ENCODE data around the gene COL11A1.
"Not testable (repeated sequence)": the region's sequence is repeated elsewhere in the genome, so short reads cannot be mapped to it uniquely, and the experiment has no call there.

The COL11A1 gene

GRCh38 chr1:103089221-103089620, 19.1 kb downstream of the COL11A1 start:
- H3K27me3 ChIP-seq (ENCODE audit: control insufficient read depth in 2 of 2, insufficient read depth in 2 of 2, low read length in 2 of 2), result no peaks in the 10 kb centered on the region
- H3K36me3 ChIP-seq (ENCODE audit: control insufficient read depth in 2 of 2, insufficient read depth in 2 of 2, low read length in 2 of 2), result no peaks in the 10 kb centered on the region
- no peak overlapping the region for H3K27ac ChIP-seq (ENCODE audit: low read depth in 2 of 2, low read length in 2 of 2)
- H3K4me3 ChIP-seq (ENCODE audit: low read length in 2 of 2), result no peak overlapping the region
- H3K9ac ChIP-seq (ENCODE audit: low read depth in 1 of 2, low read length in 2 of 2), result no peak overlapping the region
- H3K9me3 ChIP-seq (ENCODE audit: control insufficient read depth in 2 of 2, low read length in 2 of 2), result no peaks in the 10 kb centered on the region
- H3K4me1 ChIP-seq (ENCODE audit: control insufficient read depth in 2 of 2, insufficient read depth in 2 of 2, low read length in 2 of 2), result no peaks in the 10 kb centered on the region

GRCh38 chr1:103087256-103087655, 21.1 kb downstream of the COL11A1 start:
- no peak overlapping the region for H3K27ac ChIP-seq (ENCODE audit: low read depth in 2 of 2, low read length in 2 of 2)
- no peak overlapping the region for H3K4me3 ChIP-seq (ENCODE audit: low read length in 2 of 2)
- no peaks in the 10 kb centered on the region for H3K9me3 ChIP-seq (ENCODE audit: control insufficient read depth in 2 of 2, low read length in 2 of 2)
- H3K4me1 ChIP-seq (ENCODE audit: control insufficient read depth in 2 of 2, insufficient read depth in 2 of 2, low read length in 2 of 2), result no peaks in the 10 kb centered on the region
- H3K27me3 ChIP-seq (ENCODE audit: control insufficient read depth in 2 of 2, insufficient read depth in 2 of 2, low read length in 2 of 2), result no peaks in the 10 kb centered on the region
- no peak overlapping the region for H3K9ac ChIP-seq (ENCODE audit: low read depth in 1 of 2, low read length in 2 of 2)
- H3K36me3 ChIP-seq (ENCODE audit: control insufficient read depth in 2 of 2, insufficient read depth in 2 of 2, low read length in 2 of 2), result no peaks in the 10 kb centered on the region

GRCh38 chr1:103084181-103084580, 24.1 kb downstream of the COL11A1 start:
- no peak overlapping the region for H3K27ac ChIP-seq (ENCODE audit: low read depth in 2 of 2, low read length in 2 of 2)

GRCh38 chr1:103075316-103076000, 32.9 kb downstream of the COL11A1 start:
- Histone ChIP-seq H3K4me3 (ENCODE audit: low read length in 2 of 2) (no peak overlapping the region), H3K9ac (ENCODE audit: low read depth in 1 of 2, low read length in 2 of 2) (no peak overlapping the region), H3K9me3 (ENCODE audit: control insufficient read depth in 2 of 2, low read length in 2 of 2) (no peaks in the 10 kb centered on the region), H3K36me3 (ENCODE audit: control insufficient read depth in 2 of 2, insufficient read depth in 2 of 2, low read length in 2 of 2) (no peaks in the 10 kb centered on the region), H3K27me3 (ENCODE audit: control insufficient read depth in 2 of 2, insufficient read depth in 2 of 2, low read length in 2 of 2) (no peaks in the 10 kb centered on the region), H3K4me1 (ENCODE audit: control insufficient read depth in 2 of 2, insufficient read depth in 2 of 2, low read length in 2 of 2) (no peaks in the 10 kb centered on the region), H3K27ac (ENCODE audit: low read depth in 2 of 2, low read length in 2 of 2) (no peak overlapping the region)

More at GRCh38 chr1:103084181-103084580, 24.1 kb downstream of the COL11A1 start:
- H3K4me1 ChIP-seq (ENCODE audit: control insufficient read depth in 2 of 2, insufficient read depth in 2 of 2, low read length in 2 of 2), result no peaks in the 10 kb centered on the region
- no peaks in the 10 kb centered on the region for H3K36me3 ChIP-seq (ENCODE audit: control insufficient read depth in 2 of 2, insufficient read depth in 2 of 2, low read length in 2 of 2)
- H3K9me3 ChIP-seq (ENCODE audit: control insufficient read depth in 2 of 2, low read length in 2 of 2), result no peaks in the 10 kb centered on the region
- H3K27me3 ChIP-seq (ENCODE audit: control insufficient read depth in 2 of 2, insufficient read depth in 2 of 2, low read length in 2 of 2), result no peaks in the 10 kb centered on the region
- no peak overlapping the region for H3K9ac ChIP-seq (ENCODE audit: low read depth in 1 of 2, low read length in 2 of 2)
- H3K4me3 ChIP-seq (ENCODE audit: low read length in 2 of 2), result no peak overlapping the region

GRCh38 chr1:103074224-103074623, 34.1 kb downstream of the COL11A1 start:
- Histone ChIP-seq H3K9ac (ENCODE audit: low read depth in 1 of 2, low read length in 2 of 2) (no peak overlapping the region), H3K4me1 (ENCODE audit: control insufficient read depth in 2 of 2, insufficient read depth in 2 of 2, low read length in 2 of 2) (no peaks in the 10 kb centered on the region), H3K27me3 (ENCODE audit: control insufficient read depth in 2 of 2, insufficient read depth in 2 of 2, low read length in 2 of 2) (no peaks in the 10 kb centered on the region), H3K36me3 (ENCODE audit: control insufficient read depth in 2 of 2, insufficient read depth in 2 of 2, low read length in 2 of 2) (no peaks in the 10 kb centered on the region), H3K27ac (ENCODE audit: low read depth in 2 of 2, low read length in 2 of 2) (no peak overlapping the region), H3K4me3 (ENCODE audit: low read length in 2 of 2) (no peak overlapping the region), H3K9me3 (ENCODE audit: control insufficient read depth in 2 of 2, low read length in 2 of 2) (no peaks in the 10 kb centered on the region)

- H3K9ac ChIP-seq (ENCODE audit: low read depth in 1 of 2, low read length in 2 of 2), result no peak overlapping the region
- no peaks in the 10 kb centered on the region for H3K9me3 ChIP-seq (ENCODE audit: control insufficient read depth in 2 of 2, low read length in 2 of 2)
- no peaks in the 10 kb centered on the region for H3K4me1 ChIP-seq (ENCODE audit: control insufficient read depth in 2 of 2, insufficient read depth in 2 of 2, low read length in 2 of 2)
- H3K27me3 ChIP-seq (ENCODE audit: control insufficient read depth in 2 of 2, insufficient read depth in 2 of 2, low read length in 2 of 2), result no peaks in the 10 kb centered on the region
- no peak overlapping the region for H3K27ac ChIP-seq (ENCODE audit: low read depth in 2 of 2, low read length in 2 of 2)
- H3K4me3 ChIP-seq (ENCODE audit: low read length in 2 of 2), result no peak overlapping the region
- H3K36me3 ChIP-seq (ENCODE audit: control insufficient read depth in 2 of 2, insufficient read depth in 2 of 2, low read length in 2 of 2), result no peaks in the 10 kb centered on the region
These were observed 39.1 kb downstream of the COL11A1 start for GRCh38 chr1:103069201-103069600.

GRCh38 chr1:103063921-103064320, 44.4 kb downstream of the COL11A1 start:
- Histone ChIP-seq H3K4me1 (ENCODE audit: control insufficient read depth in 2 of 2, insufficient read depth in 2 of 2, low read length in 2 of 2) (no peaks in the 10 kb centered on the region), H3K4me3 (ENCODE audit: low read length in 2 of 2) (no peak overlapping the region), H3K9ac (ENCODE audit: low read depth in 1 of 2, low read length in 2 of 2) (no peak overlapping the region), H3K36me3 (ENCODE audit: control insufficient read depth in 2 of 2, insufficient read depth in 2 of 2, low read length in 2 of 2) (no peaks in the 10 kb centered on the region), H3K9me3 (ENCODE audit: control insufficient read depth in 2 of 2, low read length in 2 of 2) (no peaks in the 10 kb centered on the region), H3K27me3 (ENCODE audit: control insufficient read depth in 2 of 2, insufficient read depth in 2 of 2, low read length in 2 of 2) (no peaks in the 10 kb centered on the region), H3K27ac (ENCODE audit: low read depth in 2 of 2, low read length in 2 of 2) (no peak overlapping the region)

GRCh38 chr1:103058391-103058790, 49.9 kb downstream of the COL11A1 start:
- Histone ChIP-seq H3K4me1 (ENCODE audit: control insufficient read depth in 2 of 2, insufficient read depth in 2 of 2, low read length in 2 of 2) (no peaks in the 10 kb centered on the region), H3K27ac (ENCODE audit: low read depth in 2 of 2, low read length in 2 of 2) (no peak overlapping the region), H3K36me3 (ENCODE audit: control insufficient read depth in 2 of 2, insufficient read depth in 2 of 2, low read length in 2 of 2) (no peaks in the 10 kb centered on the region), H3K27me3 (ENCODE audit: control insufficient read depth in 2 of 2, insufficient read depth in 2 of 2, low read length in 2 of 2) (no peaks in the 10 kb centered on the region), H3K9ac (ENCODE audit: low read depth in 1 of 2, low read length in 2 of 2) (no peak overlapping the region), H3K9me3 (ENCODE audit: control insufficient read depth in 2 of 2, low read length in 2 of 2) (no peaks in the 10 kb centered on the region), H3K4me3 (ENCODE audit: low read length in 2 of 2) (no peak overlapping the region)

- Histone ChIP-seq H3K4me3 (ENCODE audit: low read length in 2 of 2) (no peak overlapping the region), H3K27me3 (ENCODE audit: control insufficient read depth in 2 of 2, insufficient read depth in 2 of 2, low read length in 2 of 2) (no peaks in the 10 kb centered on the region), H3K9ac (ENCODE audit: low read depth in 1 of 2, low read length in 2 of 2) (no peak overlapping the region), H3K36me3 (ENCODE audit: control insufficient read depth in 2 of 2, insufficient read depth in 2 of 2, low read length in 2 of 2) (no peaks in the 10 kb centered on the region), H3K9me3 (ENCODE audit: control insufficient read depth in 2 of 2, low read length in 2 of 2) (no peaks in the 10 kb centered on the region), H3K27ac (ENCODE audit: low read depth in 2 of 2, low read length in 2 of 2) (no peak overlapping the region), H3K4me1 (ENCODE audit: control insufficient read depth in 2 of 2, insufficient read depth in 2 of 2, low read length in 2 of 2) (no peaks in the 10 kb centered on the region)
These were observed 51.9 kb downstream of the COL11A1 start for GRCh38 chr1:103056423-103056822.

- not testable (repeated sequence) for H3K27me3 ChIP-seq (ENCODE audit: control insufficient read depth in 2 of 2, insufficient read depth in 2 of 2, low read length in 2 of 2)
These were observed 80.2 kb downstream of the COL11A1 start for GRCh38 chr1:103028110-103028509.

More at GRCh38 chr1:103028110-103028509, 80.2 kb downstream of the COL11A1 start:
- not testable (repeated sequence) for H3K27ac ChIP-seq (ENCODE audit: low read depth in 2 of 2, low read length in 2 of 2); H3K9ac ChIP-seq (ENCODE audit: low read depth in 1 of 2, low read length in 2 of 2); H3K4me1 ChIP-seq (ENCODE audit: control insufficient read depth in 2 of 2, insufficient read depth in 2 of 2, low read length in 2 of 2); H3K9me3 ChIP-seq (ENCODE audit: control insufficient read depth in 2 of 2, low read length in 2 of 2); H3K36me3 ChIP-seq (ENCODE audit: control insufficient read depth in 2 of 2, insufficient read depth in 2 of 2, low read length in 2 of 2); H3K4me3 ChIP-seq (ENCODE audit: low read length in 2 of 2)
